Measurements from ENCODE around the gene YY2. TPM values are rescaled to one million over a fixed set of nuclear protein-coding genes. Genes with fewer than 3 reads are reported as not detected.
"Not testable (repeated sequence)": the region's sequence is repeated elsewhere in the genome, so short reads cannot be mapped to it uniquely, and the experiment has no call there.

YY2 gene
- total RNA-seq, 1 donor from 2014 or later = 1.5 TPM

- no peaks in the 10 kb centered on the region for H3K36me3 Mint-ChIP-seq (ENCODE audit: low read depth)
- no peaks in the 10 kb centered on the region for H3K27me3 Mint-ChIP-seq (ENCODE audit: low read depth)
- no peak for DNase-seq (ENCODE audit: low read depth, low spot score)
- TF ChIP-seq, protein P1, sequence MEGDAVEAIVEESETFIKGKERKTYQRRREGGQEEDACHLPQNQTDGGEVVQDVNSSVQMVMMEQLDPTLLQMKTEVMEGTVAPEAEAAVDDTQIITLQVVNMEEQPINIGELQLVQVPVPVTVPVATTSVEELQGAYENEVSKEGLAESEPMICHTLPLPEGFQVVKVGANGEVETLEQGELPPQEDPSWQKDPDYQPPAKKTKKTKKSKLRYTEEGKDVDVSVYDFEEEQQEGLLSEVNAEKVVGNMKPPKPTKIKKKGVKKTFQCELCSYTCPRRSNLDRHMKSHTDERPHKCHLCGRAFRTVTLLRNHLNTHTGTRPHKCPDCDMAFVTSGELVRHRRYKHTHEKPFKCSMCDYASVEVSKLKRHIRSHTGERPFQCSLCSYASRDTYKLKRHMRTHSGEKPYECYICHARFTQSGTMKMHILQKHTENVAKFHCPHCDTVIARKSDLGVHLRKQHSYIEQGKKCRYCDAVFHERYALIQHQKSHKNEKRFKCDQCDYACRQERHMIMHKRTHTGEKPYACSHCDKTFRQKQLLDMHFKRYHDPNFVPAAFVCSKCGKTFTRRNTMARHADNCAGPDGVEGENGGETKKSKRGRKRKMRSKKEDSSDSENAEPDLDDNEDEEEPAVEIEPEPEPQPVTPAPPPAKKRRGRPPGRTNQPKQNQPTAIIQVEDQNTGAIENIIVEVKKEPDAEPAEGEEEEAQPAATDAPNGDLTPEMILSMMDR (conservative IDR thresholded peaks at IDR 0.05) = no peak
- H3K4me3 Mint-ChIP-seq = no peak overlapping the region
- H3K4me1 Mint-ChIP-seq = peaks cover 9% of the 10 kb centered on the region
- H3K9me3 Mint-ChIP-seq = no peaks in the 10 kb centered on the region
- peak overlapping the region; percentile 24 for H3K27ac Mint-ChIP-seq (ENCODE audit: unreplicated experiment)
Observed at GRCh38 chrX:21873063-21873775, 17.4 kb downstream of the YY2 start.

GRCh38 chrX:21874182-21874581 is 18.4 kb downstream of the YY2 start:
- H3K36me3 Mint-ChIP-seq (ENCODE audit: low read depth); H3K4me3 Mint-ChIP-seq; H3K4me1 Mint-ChIP-seq; H3K27me3 Mint-ChIP-seq (ENCODE audit: low read depth); DNase-seq (ENCODE audit: low read depth, low spot score); H3K9me3 Mint-ChIP-seq; H3K27ac Mint-ChIP-seq (ENCODE audit: unreplicated experiment): not testable (repeated sequence)

DNA sequence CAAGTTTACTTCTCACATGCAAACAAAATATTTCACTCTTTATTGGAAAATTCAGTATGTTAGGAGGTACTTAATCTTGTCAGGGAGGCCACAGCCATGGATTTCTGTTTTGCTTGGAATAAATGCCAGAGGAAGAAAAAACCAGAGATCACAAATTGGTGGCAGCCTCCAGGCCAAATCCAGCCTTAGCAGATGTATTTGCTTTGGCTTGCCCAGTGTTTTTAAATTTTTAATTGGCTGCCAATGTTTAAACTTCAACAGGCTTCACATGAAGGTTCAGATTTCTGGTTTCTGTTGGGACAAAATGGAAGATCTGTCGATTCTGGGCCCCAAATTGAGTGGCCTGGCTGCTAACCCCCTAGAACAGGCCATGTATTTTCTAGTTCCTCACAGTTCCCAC is 19.2 kb downstream of the YY2 start:
- no peaks in the 10 kb centered on the region for H3K36me3 Mint-ChIP-seq (ENCODE audit: low read depth)
- TF ChIP-seq, protein P1 (conservative IDR thresholded peaks at IDR 0.05) = no peak

GRCh38 chrX:21881881-21882574 is 26.2 kb downstream of the YY2 start:
- no peaks in the 10 kb centered on the region for H3K9me3 Mint-ChIP-seq
- no peaks in the 10 kb centered on the region for H3K27me3 Mint-ChIP-seq (ENCODE audit: low read depth)
- TF ChIP-seq, protein P1 (conservative IDR thresholded peaks at IDR 0.05) = no peak
- DNase-seq (ENCODE audit: low read depth, low spot score) = no peak
- H3K36me3 Mint-ChIP-seq (ENCODE audit: low read depth) = no peaks in the 10 kb centered on the region
- H3K4me1 Mint-ChIP-seq = peaks cover 28% of the 10 kb centered on the region
- H3K27ac Mint-ChIP-seq (ENCODE audit: unreplicated experiment) = no peak overlapping the region
- no peak overlapping the region for H3K4me3 Mint-ChIP-seq

More for the DNA sequence above, 19.2 kb downstream of the YY2 start:
- H3K27me3 Mint-ChIP-seq (ENCODE audit: low read depth) = no peaks in the 10 kb centered on the region
- H3K27ac Mint-ChIP-seq (ENCODE audit: unreplicated experiment) = no peak overlapping the region
- no peak for DNase-seq (ENCODE audit: low read depth, low spot score)
- H3K9me3 Mint-ChIP-seq = no peaks in the 10 kb centered on the region
- H3K4me1 Mint-ChIP-seq = peaks cover 9% of the 10 kb centered on the region
- H3K4me3 Mint-ChIP-seq = no peak overlapping the region

GRCh38 chrX:21883258-21883657 is 27.5 kb downstream of the YY2 start:
- H3K4me3 Mint-ChIP-seq = no peak overlapping the region
- TF ChIP-seq, protein P1 (conservative IDR thresholded peaks at IDR 0.05) = no peak
- H3K9me3 Mint-ChIP-seq = peaks cover 2% of the 10 kb centered on the region
- no peaks in the 10 kb centered on the region for H3K36me3 Mint-ChIP-seq (ENCODE audit: low read depth)
- no peak for DNase-seq (ENCODE audit: low read depth, low spot score)
- peaks cover 40% of the 10 kb centered on the region for H3K4me1 Mint-ChIP-seq
- no peak overlapping the region for H3K27ac Mint-ChIP-seq (ENCODE audit: unreplicated experiment)
- H3K27me3 Mint-ChIP-seq (ENCODE audit: low read depth) = no peaks in the 10 kb centered on the region

GRCh38 chrX:21885568-21885967 is 29.8 kb downstream of the YY2 start:
- H3K4me3 Mint-ChIP-seq = peak overlapping the region; percentile 66
- H3K4me1 Mint-ChIP-seq = peaks cover 40% of the 10 kb centered on the region
- peaks cover 5% of the 10 kb centered on the region for H3K9me3 Mint-ChIP-seq
- no peak for DNase-seq (ENCODE audit: low read depth, low spot score)
- TF ChIP-seq, protein P1 (conservative IDR thresholded peaks at IDR 0.05) = no peak
- no peaks in the 10 kb centered on the region for H3K36me3 Mint-ChIP-seq (ENCODE audit: low read depth)
- H3K27me3 Mint-ChIP-seq (ENCODE audit: low read depth) = no peaks in the 10 kb centered on the region
- peak overlapping the region; percentile 75 for H3K27ac Mint-ChIP-seq (ENCODE audit: unreplicated experiment)
